WTC11 (cell line): ENCODE results near the gene YPEL1. TPM values are rescaled to one million over a fixed set of nuclear protein-coding genes. Genes with fewer than 3 reads are reported as not detected.

Source experiments
- ATAC-seq: fragments of 200-7000 bp; cut with Tn5 transposase; 2 replicates; pipeline ENCODE4 v1.10.0; 2021; ENCODE audit warnings: mild to moderate bottlenecking, moderate library complexity
- CTCF ChIA-PET: fragments of 300-600 bp; sonication (Branson Sonifier 250); formaldehyde crosslinking; loops from one replicate; lab custom pipeline; 2021; ENCODE audit warnings: antibody characterized with exemption; lab: Charles Lee
- POLR2A ChIA-PET: fragments of 350-600 bp; sonication (Branson Sonifier 250); formaldehyde crosslinking; loops from one replicate; lab custom pipeline; 2021; ENCODE audit warnings: antibody characterized with exemption; lab: Charles Lee
- DNase-seq: peaks from one replicate; pipeline ENCODE4 v3.0.0; 2021; ENCODE audit warnings: low spot score
- H3K27ac Mint-ChIP-seq: 2 replicates; pipeline ENCODE4 v1.8.0; 2021; ENCODE audit warnings: mixed read lengths
- H3K27me3 Mint-ChIP-seq: 2 replicates; pipeline ENCODE4 v1.8.0; 2021; ENCODE audit warnings: low read depth, mild to moderate bottlenecking, moderate library complexity, mixed read lengths
- H3K36me3 Mint-ChIP-seq: 2 replicates; pipeline ENCODE4 v1.8.0; 2021; ENCODE audit warnings: mixed read lengths
- H3K4me1 Mint-ChIP-seq: 2 replicates; pipeline ENCODE4 v1.8.0; 2022; ENCODE audit warnings: mixed read lengths
- H3K4me3 Mint-ChIP-seq: 2 replicates; pipeline ENCODE4 v1.8.0; 2021; ENCODE audit warnings: mild to moderate bottlenecking, moderate library complexity, mixed read lengths
- H3K9me3 Mint-ChIP-seq: 2 replicates; pipeline ENCODE4 v1.8.0; 2021; ENCODE audit warnings: mixed read lengths
- ATF6 ChIP-seq: sonication (generic); formaldehyde crosslinking; IDR thresholded peaks from 2 replicates; pipeline ENCODE4 v1.8.1; 2023; ENCODE audit warnings: mild to moderate bottlenecking, missing genetic modification reagents
- CREM ChIP-seq: sonication (generic); formaldehyde crosslinking; IDR thresholded peaks from 2 replicates; pipeline ENCODE4 v1.8.1; 2022; ENCODE audit warnings: mild to moderate bottlenecking, missing genetic modification reagents, moderate library complexity
- CTCF ChIP-seq: fragments of 200-600 bp; IDR thresholded peaks from 2 replicates; pipeline ENCODE4 v1.8.0; 2022; ENCODE audit warnings: antibody characterized with exemption
- EMX1 ChIP-seq: fragments of 250-450 bp; sonication (Bioruptor Pico); IDR thresholded peaks from 2 replicates; pipeline ENCODE4 v1.8.0; 2021; ENCODE audit warnings: mild to moderate bottlenecking
- FOXP1 ChIP-seq: sonication (generic); formaldehyde crosslinking; IDR thresholded peaks from 2 replicates; pipeline ENCODE4 v1.8.0; 2022; ENCODE audit warnings: missing genetic modification reagents, mild to moderate bottlenecking, moderate library complexity, borderline replicate concordance
- FOXP4 ChIP-seq: sonication (generic); formaldehyde crosslinking; IDR thresholded peaks from 2 replicates; pipeline ENCODE4 v1.8.0; 2022; ENCODE audit warnings: mild to moderate bottlenecking, missing genetic modification reagents
- GRHL2 ChIP-seq: fragments of 250-450 bp; sonication (Bioruptor Pico); IDR thresholded peaks from 2 replicates; pipeline ENCODE4 v1.8.0; 2022; ENCODE audit warnings: mild to moderate bottlenecking, moderate library complexity; ENCODE audit not compliant: insufficient replicate concordance, severe bottlenecking
- HMGXB4 ChIP-seq: sonication (generic); formaldehyde crosslinking; IDR thresholded peaks from 2 replicates; pipeline ENCODE4 v1.8.1; 2023; ENCODE audit warnings: mild to moderate bottlenecking, moderate library complexity, missing genetic modification reagents
- IRF1 ChIP-seq: sonication (generic); formaldehyde crosslinking; IDR thresholded peaks from 2 replicates; pipeline ENCODE4 v1.8.0; 2023; ENCODE audit warnings: missing genetic modification reagents
- KAT7 ChIP-seq: sonication (generic); formaldehyde crosslinking; IDR thresholded peaks from 2 replicates; pipeline ENCODE4 v1.8.1; 2023; ENCODE audit warnings: missing genetic modification reagents, mild to moderate bottlenecking, borderline replicate concordance
- MAX ChIP-seq: sonication (generic); formaldehyde crosslinking; IDR thresholded peaks from 2 replicates; pipeline ENCODE4 v1.8.0; 2022; ENCODE audit warnings: mild to moderate bottlenecking, missing genetic modification reagents
- NR3C1 ChIP-seq: sonication (generic); formaldehyde crosslinking; conservative IDR thresholded peaks from 2 replicates; pipeline ENCODE4 v1.8.1; 2023; ENCODE audit warnings: low read depth, mild to moderate bottlenecking, missing genetic modification reagents
- SMAD3 ChIP-seq: sonication (generic); formaldehyde crosslinking; IDR thresholded peaks from 2 replicates; pipeline ENCODE4 v1.8.0; 2022; ENCODE audit warnings: missing genetic modification reagents, mild to moderate bottlenecking, borderline replicate concordance
- SOX15 ChIP-seq: fragments of 250-450 bp; sonication (Bioruptor Pico); IDR thresholded peaks from 2 replicates; pipeline ENCODE4 v1.9.0; 2021; ENCODE audit warnings: mild to moderate bottlenecking
- SP1 ChIP-seq: sonication (generic); formaldehyde crosslinking; conservative IDR thresholded peaks from 2 replicates; pipeline ENCODE4 v1.8.1; 2022; ENCODE audit warnings: missing genetic modification reagents
- USF2 ChIP-seq: sonication (generic); formaldehyde crosslinking; IDR thresholded peaks from 2 replicates; pipeline ENCODE4 v1.8.1; 2023; ENCODE audit warnings: mild to moderate bottlenecking, missing genetic modification reagents, moderate library complexity
- ZNF317 ChIP-seq: sonication (generic); formaldehyde crosslinking; IDR thresholded peaks from 2 replicates; pipeline ENCODE4 v1.8.1; 2023; ENCODE audit warnings: low read depth, mild to moderate bottlenecking, moderate library complexity, missing genetic modification reagents, borderline replicate concordance
- ZNF396 ChIP-seq: fragments of 250-450 bp; sonication (Bioruptor Pico); IDR thresholded peaks from 2 replicates; pipeline ENCODE4 v1.8.0; 2021; ENCODE audit warnings: mild to moderate bottlenecking, moderate library complexity, borderline replicate concordance
- ZNF416 ChIP-seq: fragments of 250-450 bp; sonication (Bioruptor Pico); IDR thresholded peaks from 2 replicates; pipeline ENCODE4 v1.9.0; 2021; ENCODE audit warnings: mild to moderate bottlenecking, inconsistent platforms
- ZNF423 ChIP-seq: fragments of 250-450 bp; sonication (Bioruptor Pico); IDR thresholded peaks from 2 replicates; pipeline ENCODE4 v2.1.2; 2022; ENCODE audit warnings: mild to moderate bottlenecking, moderate library complexity
- total RNA-seq: library from RNA; stranded (reverse); gene quantifications from 3 replicates; pipeline ENCODE4 v1.2.3, GENCODE V29; 2021

Gene YPEL1
- total RNA-seq, 1 experiment from 2014 or later = 7.7 TPM

- no peaks in the 10 kb centered on the region for H3K27me3 Mint-ChIP-seq
- DNase-seq (no peak), ATAC-seq (no peak)
- no peak overlapping the region for H3K4me3 Mint-ChIP-seq
- ChIA-PET CTCF (interaction anchor here (0.6 to 2.4 kb wide), 4 partner anchors 13 to 225 kb away, joined by 3 to 15 read pairs (median 4); no protein-coding TSS in a partner anchor), POLR2A (no interaction called here)
- peaks cover 3% of the 10 kb centered on the region; the same call in 1 of the 2 replicates for H3K4me1 Mint-ChIP-seq
- H3K27ac Mint-ChIP-seq = 0 out of 2 replicates have a peak overlapping the region, but pooled peaks have one; percentile 29
- H3K9me3 Mint-ChIP-seq = no peaks in the 10 kb centered on the region
- H3K36me3 Mint-ChIP-seq = no peaks in the 10 kb centered on the region; the same call in 1 of the 2 replicates
- TF ChIP-seq ZNF396 (CRISPR knock-in tag) = no peak
- TF ChIP-seq SMAD3 (CRISPR knock-in tag) = no peak
- TF ChIP-seq MAX = no peak
- TF ChIP-seq CREM = no peak
- TF ChIP-seq FOXP4 (CRISPR knock-in tag) = no peak
- TF ChIP-seq HMGXB4 = no peak
- TF ChIP-seq ZNF416 (CRISPR knock-in tag) = no peak
- no peak for TF ChIP-seq GRHL2 (CRISPR knock-in tag)
These were observed 22.1 kb downstream of the YPEL1 start for GRCh38 chr22:21713428-21714058.

GRCh38 chr22:21712751-21713427 is 22.7 kb downstream of the YPEL1 start:
- DNase-seq (peak; percentile 60), ATAC-seq (peak; percentile 97)
- H3K27ac Mint-ChIP-seq = no peak overlapping the region
- CTCF ChIA-PET = interaction anchor here (0.7 to 2.4 kb wide), 5 partner anchors 14 to 253 kb away, joined by 3 to 15 read pairs (median 3); no protein-coding TSS in a partner anchor
- no peak overlapping the region for H3K4me3 Mint-ChIP-seq
- TF ChIP-seq CTCF (peak; percentile 40), ZNF423 (CRISPR knock-in tag) (no peak)
- peaks cover 3% of the 10 kb centered on the region; the same call in 1 of the 2 replicates for H3K4me1 Mint-ChIP-seq
- no peaks in the 10 kb centered on the region for H3K9me3 Mint-ChIP-seq
- POLR2A ChIA-PET = no interaction called here
- no peaks in the 10 kb centered on the region; the same call in 1 of the 2 replicates for H3K36me3 Mint-ChIP-seq
- no peaks in the 10 kb centered on the region for H3K27me3 Mint-ChIP-seq

- H3K4me3 Mint-ChIP-seq = no peak overlapping the region
- DNase-seq = no peak
- CTCF ChIA-PET = interaction anchor here (0.7 to 2.4 kb wide), 3 partner anchors 23 to 254 kb away, joined by 3 to 15 read pairs (median 3); no protein-coding TSS in a partner anchor
- no peaks in the 10 kb centered on the region for H3K27me3 Mint-ChIP-seq
- H3K36me3 Mint-ChIP-seq = no peaks in the 10 kb centered on the region; the same call in 1 of the 2 replicates
- peaks cover 3% of the 10 kb centered on the region; the same call in 1 of the 2 replicates for H3K4me1 Mint-ChIP-seq
- ATAC-seq = no peak
- no peaks in the 10 kb centered on the region for H3K9me3 Mint-ChIP-seq
- no peak overlapping the region for H3K27ac Mint-ChIP-seq
- POLR2A ChIA-PET = no interaction called here
- TF ChIP-seq SOX15 (no peak), EMX1 (CRISPR knock-in tag) (no peak), IRF1 (CRISPR knock-in tag) (no peak), SP1 (no peak), USF2 (CRISPR knock-in tag) (no peak), NR3C1 (CRISPR knock-in tag) (no peak), KAT7 (CRISPR knock-in tag) (no peak), ATF6 (no peak), ZNF317 (CRISPR knock-in tag) (no peak), FOXP1 (CRISPR knock-in tag) (no peak)
These were observed 23.7 kb downstream of the YPEL1 start for GRCh38 chr22:21711851-21712250.
